Measurements from ENCODE around the gene TMEM235.
"Not testable (repeated sequence)": the region's sequence is repeated elsewhere in the genome, so short reads cannot be mapped to it uniquely, and the experiment has no call there.

The TMEM235 gene

DNA sequence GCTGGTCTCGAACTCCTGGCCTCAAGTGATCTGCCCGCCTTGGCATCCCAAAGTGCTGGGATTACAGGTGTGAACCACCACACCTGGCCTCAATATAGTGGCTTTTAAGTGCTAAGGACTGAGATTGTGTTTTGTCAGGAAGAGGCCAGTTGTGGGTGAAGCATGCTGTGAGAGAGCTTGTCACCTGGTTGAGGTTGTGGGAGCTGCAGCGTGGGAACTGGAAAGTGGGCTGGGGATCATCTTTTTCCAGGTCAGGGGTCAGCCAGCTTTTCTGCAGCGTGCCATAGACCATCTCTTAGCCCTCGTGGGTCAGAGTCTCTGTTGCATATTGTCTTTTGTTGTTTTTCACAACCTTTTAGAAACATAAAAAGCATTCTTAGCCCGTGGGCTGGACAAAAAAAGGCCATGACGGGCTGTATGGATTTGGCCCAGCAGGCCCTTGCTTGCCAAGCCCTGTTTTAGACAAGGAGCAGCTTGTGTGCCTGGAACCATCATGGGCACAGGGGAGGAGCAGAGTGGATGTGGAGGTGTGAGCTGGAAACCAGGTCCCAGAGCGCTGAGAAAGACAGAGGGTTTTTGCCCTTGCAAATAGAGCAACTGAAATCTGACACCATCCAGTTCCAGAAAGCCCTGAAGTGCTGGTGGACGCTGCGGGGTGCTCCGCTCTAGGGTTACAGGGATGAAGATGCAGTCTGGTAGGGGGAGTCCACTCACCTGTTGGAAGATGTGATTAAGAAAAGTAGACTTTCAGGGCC, 11.9 kb upstream of the TMEM235 start:
- no peak for DNase-seq (ENCODE audit: low spot score)

DNA sequence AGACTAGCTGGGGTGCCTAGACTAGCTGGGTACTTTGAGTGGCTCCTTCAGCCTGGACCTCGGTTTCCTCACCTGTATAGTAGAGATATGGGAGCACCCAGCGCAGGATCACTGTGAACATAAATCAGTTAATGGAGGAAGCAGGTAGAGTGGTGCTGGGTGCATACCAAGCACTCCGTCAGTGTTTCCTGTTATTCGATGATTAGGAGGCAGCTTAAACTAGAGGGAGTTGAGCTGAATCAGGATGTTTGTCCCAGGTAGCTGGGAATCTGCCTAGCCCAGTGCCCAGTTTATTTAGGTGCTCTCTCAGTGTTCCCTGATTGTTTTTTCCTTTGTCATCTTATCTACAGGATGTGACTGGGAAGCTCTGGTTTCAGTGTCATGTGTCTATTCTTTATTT, 8.4 kb upstream of the TMEM235 start:
- no peak for DNase-seq (ENCODE audit: low spot score)

DNA sequence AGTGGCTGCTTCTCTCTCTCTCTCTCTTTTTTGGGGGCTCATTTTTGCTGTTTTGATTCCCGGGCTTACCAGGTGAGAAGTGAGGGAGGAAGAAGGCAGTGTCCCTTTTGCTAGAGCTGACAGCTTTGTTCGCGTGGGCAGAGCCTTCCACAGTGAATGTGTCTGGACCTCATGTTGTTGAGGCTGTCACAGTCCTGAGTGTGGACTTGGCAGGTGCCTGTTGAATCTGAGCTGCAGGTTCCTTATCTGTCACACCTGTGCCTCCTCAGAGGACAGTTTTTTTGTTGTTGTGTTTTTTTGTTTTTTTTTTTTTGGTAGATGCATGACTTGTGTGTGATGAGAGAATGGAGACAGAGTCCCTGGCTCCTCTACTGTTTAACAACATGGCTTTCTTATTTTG, 7.7 kb upstream of the TMEM235 start:
- DNase-seq (ENCODE audit: low spot score): no peak

DNA sequence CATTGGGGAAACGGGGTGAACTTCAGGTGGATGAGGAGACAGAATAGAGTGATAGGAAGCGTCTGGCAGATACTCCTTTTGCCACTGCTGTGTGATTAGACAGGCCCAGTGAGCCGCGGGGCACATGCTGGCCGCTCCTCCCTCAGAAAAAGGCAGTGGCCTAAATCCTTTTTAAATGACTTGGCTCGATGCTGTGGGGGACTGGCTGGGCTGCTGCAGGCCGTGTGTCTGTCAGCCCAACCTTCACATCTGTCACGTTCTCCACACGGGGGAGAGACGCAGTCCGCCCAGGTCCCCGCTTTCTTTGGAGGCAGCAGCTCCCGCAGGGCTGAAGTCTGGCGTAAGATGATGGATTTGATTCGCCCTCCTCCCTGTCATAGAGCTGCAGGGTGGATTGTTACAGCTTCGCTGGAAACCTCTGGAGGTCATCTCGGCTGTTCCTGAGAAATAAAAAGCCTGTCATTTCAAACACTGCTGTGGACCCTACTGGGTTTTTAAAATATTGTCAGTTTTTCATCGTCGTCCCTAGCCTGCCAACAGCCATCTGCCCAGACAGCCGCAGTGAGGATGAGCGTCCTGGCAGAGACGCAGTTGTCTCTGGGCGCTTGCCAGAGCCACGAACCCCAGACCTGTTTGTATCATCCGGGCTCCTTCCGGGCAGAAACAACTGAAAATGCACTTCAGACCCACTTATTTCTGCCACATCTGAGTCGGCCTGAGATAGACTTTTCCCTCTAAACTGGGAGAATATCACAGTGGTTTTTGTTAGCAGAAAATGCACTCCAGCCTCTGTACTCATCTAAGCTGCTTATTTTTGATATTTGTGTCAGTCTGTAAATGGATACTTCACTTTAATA, 7.0 kb upstream of the TMEM235 start:
- no peak for DNase-seq (ENCODE audit: low spot score)

DNA sequence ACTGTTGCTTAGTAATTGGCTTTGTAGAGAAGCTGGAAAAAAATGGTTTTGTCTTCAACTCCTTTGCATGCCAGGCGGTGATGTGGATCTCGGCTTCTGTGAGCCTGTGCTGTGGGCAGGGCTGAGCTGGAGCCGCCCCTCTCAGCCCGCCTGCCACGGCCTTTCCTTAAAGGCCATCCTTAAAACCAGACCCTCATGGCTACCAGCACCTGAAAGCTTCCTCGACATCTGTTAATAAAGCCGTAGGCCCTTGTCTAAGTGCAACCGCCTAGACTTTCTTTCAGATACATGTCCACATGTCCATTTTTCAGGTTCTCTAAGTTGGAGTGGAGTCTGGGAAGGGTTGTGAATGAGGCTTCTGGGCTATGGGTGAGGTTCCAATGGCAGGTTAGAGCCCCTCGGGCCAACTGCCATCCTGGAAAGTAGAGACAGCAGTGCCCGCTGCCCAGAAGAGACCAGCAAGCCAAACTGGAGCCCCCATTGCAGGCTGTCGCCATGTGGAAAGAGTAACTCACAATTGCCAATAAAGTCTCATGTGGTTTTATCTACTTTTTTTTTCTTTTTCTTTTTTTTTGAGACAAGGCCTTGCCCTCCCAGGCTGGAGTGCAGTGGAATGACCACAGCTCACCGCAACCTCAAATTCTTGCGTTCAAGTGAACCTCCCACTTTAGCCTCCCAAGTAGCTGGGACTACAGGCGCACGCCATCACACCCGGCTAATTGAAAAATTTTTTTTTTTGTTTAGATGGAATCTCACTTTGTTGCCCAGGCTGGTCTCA, 6.2 kb upstream of the TMEM235 start:
- DNase-seq (ENCODE audit: low spot score): no peak

DNA sequence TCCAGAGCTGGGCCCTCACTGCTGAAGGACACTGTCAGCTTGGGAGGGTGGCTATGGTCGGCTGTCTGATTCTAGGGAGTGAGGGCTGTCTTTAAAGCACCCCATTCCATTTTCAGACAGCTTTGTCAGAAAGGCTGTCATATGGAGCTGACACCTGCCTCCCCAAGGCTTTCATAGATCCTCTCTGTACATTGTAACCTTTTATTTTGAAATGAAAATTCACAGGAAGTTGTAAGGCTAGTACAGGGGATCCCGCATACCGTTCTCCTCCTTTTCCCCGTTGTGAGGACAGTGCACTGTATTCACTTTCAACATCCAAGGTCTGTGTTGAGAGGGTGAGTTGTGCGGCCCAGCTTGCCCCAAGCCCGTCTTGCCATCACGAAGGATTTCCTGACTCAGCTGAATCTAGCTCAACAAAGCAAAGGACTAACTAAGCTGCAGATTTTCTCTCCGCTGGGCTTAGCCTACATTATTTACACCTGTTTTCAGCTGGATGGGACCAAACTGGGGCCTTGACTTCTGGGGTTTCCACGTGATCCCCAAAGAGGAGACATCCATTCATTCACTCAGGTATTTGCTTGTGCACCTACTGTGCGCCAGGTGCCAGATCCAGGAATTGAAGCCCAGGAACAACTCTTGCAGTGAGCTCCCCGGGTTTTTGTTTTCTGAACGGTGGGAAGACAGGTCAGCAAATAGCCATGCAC, 5.2 kb upstream of the TMEM235 start:
- DNase-seq (ENCODE audit: low spot score): no peak

DNA sequence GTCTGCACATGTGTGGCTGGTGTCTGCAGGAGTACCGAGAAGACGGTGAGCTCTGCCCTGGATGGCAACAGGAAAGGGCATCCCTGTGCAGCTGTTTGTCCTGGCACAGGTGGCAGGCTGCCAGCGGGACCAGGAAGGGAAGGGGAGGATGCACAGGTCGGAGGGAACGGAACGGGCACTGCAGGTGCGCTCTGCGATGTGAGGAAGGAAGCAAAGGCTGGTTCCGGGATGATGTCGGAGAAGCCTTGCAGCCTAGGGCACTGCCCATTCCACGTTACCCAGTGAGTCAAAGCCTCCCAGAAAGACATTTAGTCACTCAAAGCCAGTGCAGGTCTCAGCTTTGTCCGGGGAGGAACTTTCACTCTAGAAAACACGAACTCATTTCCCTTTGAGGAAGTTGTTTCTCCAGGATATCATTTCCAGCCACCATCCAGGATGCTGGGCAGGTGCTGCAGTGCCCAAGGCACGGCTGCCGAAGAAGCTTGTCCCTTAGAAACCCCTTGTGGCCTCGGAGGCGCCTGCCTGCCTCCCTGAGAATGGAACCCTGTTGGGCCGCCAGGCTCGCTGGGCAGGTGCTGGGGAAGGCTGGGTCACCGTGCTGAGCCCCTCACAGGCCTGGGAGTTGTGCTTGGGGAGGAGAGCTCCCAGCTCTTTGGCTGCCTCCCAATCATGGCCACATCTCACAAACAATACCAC, 4.5 kb upstream of the TMEM235 start:
- no peak for DNase-seq (ENCODE audit: low spot score)

DNA sequence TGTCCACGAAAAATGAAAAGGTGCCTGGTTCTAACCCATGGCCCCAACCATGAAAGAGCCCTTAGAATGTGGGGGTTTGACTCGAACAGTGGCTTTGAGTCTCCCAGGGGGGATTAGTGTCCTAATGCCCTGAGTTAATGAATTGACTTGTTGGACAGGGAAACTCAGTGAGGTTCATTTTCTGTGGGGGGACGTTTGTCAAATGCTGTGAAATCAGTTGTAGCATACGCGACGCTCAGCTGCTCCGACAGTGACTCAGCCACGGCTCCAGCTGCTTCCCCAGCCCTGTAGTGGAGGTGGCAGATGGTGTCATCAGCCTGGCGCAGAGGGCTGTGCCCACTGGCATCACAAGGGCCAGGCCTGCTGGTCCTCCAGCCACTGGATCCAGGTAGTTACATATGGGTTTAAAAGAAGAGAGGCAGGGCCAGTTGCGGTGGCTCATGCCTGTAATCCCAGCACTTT, 3.9 kb upstream of the TMEM235 start:
- no peak for DNase-seq (ENCODE audit: low spot score)

DNA sequence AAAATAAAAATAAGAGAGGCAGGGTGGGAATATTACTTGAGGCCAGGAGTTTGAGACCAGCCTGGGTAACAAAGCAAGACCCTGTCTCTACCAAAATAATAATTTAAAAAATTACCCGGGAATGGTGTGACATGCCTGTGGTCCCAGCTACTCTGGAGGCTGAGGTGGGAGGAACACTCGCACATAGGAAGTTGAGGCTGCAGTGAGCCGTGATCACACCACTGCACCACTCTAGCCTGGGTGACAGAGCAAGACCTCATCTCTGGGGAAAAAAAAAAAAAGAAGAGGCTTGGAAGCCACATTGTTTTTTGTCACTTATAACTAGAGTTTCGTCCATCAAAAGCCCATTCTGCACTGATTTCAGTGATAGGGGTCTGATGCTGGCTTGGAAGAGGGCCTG, 3.3 kb upstream of the TMEM235 start:
- no peak for DNase-seq (ENCODE audit: low spot score)

DNA sequence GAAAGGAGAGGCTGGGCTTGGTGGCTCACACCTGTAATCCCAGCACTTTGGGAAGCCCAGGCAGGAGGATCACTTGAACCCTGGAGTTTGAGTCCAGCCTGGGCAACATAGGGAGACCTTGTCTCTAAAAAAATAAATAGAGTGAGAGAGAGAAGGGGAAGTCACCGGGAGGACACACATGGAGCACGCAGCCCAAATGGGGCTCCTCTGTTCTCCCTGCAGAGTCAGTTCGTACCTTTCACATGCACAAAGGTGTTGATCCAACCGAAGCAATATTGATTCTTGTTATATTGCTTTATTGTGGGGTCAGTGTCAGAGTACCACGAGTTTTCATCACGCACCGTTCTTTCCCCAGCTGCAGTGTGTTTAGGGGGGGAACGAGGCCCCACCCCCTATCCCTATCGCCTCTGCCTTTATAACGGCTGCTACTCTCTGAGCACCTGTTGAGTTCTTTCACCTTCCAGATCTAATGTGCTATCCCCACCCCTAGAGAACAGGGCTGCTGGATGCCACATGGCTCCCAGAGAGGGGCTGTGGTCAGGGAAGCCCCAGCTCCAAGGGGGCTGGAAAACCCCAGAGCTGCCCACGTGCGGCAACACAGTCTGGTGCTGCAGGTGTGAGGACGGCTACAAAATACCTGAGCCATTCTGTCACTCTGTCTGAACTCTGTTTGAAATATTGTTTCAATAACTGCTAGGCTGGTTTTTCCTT, 1.0 kb upstream of the TMEM235 start:
- no peak for DNase-seq (ENCODE audit: low spot score)

DNA sequence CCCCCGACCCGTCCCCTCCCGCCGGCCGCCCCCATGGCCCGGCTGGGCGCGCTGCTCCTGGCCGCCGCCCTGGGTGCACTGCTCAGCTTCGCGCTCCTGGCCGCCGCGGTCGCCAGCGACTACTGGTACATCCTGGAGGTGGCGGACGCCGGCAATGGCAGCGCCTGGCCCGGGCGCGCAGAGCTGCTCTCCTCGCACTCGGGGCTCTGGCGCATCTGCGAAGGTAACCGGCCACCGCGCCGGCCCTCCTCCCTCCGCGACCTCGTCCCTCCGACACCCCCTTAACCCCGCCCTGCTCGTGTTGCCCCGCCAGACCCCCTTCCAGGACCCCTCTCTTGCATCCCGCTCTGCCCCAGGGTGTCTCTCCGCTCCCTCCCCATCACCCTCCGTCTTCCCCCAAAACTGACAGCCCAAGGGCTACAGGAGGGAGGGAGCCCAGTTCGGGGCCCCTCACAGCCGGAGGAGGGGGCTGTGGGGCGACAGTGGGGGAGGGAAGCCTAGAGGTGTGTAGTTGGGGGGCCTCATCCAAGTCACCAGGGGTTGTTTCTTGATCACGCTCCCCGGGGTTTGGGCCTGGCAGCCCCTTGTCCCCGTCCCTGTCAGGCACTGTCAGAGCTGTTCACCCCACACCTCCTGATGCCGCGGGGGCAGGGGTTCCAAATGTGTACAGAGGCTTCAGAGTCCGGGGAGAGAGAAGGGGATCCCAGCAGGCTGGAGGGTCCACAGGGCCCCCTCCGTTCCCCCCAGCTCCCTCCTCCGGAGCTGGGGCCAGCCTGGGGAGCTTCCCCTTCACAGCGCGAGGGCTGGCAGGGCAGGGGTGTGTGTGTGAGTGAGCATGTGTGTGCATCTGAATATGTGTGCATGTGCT, 794 bp downstream of the TMEM235 start:
- peak; percentile 44 for DNase-seq (ENCODE audit: low spot score)

DNA sequence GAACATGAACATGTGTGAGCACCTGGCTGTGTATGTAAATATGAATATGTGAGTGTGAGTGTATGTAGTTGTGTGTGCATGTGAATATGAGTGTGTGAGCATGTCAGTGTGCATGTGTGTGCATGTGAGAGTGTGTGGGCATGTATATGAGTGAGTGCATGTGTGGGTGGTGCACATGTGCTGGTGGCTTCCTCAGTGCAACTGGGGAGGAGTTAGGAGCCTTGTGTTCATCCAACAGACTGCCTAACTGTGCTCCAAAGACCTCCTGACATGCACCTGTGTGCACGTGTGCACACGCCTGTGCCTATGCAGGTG, 1.4 kb downstream of the TMEM235 start:
- no peak for DNase-seq (ENCODE audit: low spot score)

DNA sequence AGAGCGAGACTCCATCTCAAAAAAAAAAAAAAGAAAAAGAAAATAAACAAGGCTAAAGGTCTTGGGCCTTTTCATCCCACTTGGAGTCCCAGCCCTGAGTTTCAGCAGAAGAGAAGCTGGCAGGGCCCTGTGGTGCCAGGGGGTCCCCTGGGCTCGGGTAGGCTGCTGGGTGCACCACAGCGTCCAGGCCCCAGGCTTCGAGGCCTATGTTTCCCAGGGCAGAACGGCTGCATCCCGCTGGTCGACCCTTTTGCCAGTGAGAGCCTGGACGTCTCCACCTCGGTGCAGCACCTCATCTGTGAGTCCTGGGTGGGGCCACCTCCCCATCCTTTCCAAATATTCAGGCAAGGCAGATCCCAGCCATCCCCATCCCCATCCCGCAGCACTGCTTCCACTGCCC, 2.2 kb downstream of the TMEM235 start:
- DNase-seq (ENCODE audit: low spot score): no peak

DNA sequence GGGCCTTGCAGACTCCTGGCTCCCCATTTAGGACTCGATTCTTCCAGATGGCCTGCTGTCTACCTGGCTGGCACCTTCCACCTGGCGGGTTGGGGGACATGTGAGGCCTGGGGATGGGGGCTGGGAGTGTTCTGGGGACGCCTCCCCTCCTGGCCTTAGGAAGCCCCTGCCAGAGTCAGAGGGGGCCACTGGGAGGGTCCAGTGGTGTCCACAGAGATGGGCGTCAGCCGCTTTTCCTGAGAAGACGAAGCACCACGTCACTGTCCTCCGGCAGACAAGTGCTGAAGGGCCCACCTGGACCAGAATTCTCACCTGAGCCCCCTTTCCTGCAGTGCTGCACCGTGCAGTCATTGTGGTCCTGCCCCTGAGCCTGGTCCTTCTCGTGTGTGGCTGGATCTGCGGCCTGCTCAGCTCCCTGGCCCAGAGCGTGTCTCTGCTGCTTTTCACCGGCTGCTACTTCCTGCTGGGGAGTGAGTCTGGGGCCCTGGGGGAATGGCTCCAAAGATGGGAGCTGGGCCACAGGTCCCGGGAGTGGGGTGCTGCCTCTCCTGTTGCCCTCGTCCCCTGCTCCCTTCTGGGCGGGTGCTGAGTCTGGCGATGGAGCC, 2.9 kb downstream of the TMEM235 start:
- no peak for DNase-seq (ENCODE audit: low spot score)

DNA sequence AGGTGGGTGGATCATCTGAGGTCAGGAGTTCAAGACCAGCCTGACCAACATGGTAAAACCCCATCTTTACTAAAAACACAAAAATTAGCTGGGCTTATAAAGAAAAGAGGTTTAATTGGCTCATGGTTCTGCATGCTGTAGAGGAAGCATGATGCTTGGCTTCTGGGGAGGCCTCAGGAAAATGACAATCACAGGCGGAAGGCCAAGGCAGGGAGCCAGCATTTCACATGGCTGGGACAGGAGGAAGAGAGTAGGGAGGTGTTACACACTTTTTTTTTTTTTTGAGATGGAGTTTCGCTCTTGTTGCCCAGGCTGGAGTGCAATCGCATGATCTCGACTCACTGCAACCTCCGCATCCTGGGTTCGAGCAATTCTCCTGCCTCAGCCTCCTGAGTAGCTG, 3.6 kb downstream of the TMEM235 start:
- not testable (repeated sequence) for DNase-seq (ENCODE audit: low spot score)

DNA sequence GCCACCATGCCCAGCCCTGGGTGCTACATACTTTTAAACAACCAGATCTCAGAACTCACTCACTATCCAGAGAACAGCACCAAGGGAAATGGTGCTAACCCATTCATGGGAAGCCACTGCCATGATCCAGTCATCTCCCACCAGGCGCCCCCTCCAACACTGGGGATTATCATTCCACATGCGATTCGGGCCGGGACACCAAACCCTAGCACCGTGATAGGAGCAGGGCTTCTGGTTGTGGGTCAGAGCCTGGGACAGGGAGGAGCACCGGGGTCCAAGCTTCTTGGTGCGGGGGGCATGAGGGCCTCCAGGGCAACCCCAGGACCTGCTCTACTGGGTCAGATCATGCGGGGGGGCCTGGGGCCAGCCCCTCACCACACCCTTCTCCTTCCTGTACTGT, 4.5 kb downstream of the TMEM235 start:
- DNase-seq (ENCODE audit: low spot score): no peak

DNA sequence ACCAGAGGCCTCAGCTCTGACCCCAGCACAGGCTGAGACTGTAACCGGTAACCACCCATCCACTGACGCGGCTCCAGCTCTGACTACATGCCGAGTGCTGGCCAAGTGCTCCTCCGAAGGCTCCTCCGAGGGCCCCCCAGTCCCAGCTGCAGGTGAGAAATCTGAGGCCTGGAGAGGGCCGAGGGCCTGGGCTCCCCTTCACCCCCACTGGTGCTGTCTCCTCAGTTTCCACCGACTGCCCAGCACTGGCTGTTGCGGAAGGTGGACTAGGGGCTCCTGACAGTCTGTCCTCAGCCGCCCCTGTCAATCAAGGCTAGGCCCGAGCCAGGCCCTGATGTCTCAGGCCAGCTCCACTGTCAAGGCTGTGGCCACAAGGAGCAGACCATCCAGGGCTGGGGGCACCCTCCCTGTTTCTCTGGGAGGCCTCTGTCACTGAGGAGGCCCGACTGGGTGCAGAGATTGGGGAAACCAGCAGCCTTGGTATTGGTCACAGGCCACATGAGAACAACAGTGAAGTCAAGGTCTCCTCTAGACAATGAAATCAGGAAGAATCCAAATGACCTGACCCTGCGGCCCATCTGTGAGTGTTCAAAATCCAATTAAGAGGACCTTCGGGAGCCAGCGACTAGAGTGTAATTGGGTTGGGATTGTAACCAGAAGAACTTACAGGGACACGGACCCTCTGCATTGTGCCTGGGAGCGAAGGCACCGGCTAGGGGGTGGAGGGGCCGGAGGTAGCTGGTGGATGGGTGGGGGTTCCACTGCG, 5.1 kb downstream of the TMEM235 start:
- DNase-seq (ENCODE audit: low spot score): no peak

DNA sequence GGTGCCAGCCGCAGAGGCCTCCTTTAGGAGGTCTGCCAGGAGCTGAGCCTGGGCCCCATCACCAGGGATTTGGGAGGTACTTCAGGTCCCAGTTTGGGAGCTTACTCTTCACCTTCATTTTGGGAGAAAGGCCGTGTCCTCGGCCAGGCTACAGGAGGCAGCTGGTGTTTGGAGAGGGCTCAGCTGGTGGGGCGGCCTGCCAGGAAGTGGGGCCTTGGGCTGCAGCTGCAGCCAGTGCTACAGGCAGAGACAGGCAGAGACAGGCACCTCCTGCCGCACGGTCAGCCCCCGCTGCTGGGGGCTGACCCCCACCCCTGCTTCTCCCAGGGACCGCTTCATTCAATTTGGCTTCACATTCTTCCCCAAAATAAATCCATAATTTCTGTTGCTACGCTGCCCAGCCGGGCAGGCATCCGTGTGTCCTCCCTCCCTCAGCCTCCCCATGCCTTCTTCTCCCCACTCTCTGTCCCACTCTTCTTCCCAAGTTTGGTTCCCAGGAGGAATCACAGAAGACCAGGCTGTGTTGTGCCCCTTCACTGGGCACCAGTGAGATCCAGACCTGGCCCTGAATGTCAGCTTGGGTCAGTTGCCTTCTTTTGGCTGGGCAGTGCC, 6.1 kb downstream of the TMEM235 start:
- DNase-seq (ENCODE audit: low spot score): no peak

All from GM03348 (cell line).